ENCODE data around the gene CCSER1.

CCSER1 gene

DNA sequence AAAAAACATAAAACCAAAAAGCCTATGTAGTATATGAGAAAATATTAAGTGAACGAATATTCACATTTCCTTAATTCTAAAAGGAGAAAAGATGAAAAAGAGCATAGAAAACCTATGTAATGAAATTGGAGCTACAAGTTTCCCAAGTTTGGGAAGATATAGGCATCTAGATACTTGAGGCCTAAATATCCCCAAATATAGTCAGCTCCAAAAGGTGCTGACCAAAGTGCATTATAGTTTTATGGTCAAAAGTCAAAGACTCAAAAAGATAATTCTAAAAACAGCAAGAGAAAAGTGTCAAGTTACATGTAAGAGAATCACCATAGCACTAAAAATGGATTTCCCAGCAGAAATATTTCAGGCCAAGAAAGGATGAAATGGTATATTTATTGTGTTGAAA lies 1502.9 kb downstream of the CCSER1 start:
- DNase-seq: no peak

- DNase-seq: no peak
Observed at GRCh38 chr4:91630764-91631163, 1503.6 kb downstream of the CCSER1 start.

DNA sequence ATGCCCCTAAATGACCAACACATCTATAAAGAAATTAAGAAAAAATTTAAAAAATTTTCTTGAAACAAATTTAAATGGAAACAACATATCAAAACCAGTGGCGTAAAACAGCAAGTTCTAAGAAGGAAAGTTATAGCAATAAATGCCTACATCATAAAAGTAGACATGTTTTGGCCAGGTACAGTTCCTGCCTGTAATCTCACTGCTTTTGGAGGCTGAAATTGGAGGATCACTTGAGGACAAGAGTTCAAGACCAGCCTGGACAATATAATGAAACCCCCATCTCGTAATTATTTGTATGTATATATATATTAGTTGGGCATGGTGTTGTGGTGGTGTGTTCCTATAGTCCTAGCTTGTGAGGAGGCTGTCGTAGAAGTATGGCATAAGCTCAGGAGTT lies 1504.1 kb downstream of the CCSER1 start:
- no peak for DNase-seq

DNA sequence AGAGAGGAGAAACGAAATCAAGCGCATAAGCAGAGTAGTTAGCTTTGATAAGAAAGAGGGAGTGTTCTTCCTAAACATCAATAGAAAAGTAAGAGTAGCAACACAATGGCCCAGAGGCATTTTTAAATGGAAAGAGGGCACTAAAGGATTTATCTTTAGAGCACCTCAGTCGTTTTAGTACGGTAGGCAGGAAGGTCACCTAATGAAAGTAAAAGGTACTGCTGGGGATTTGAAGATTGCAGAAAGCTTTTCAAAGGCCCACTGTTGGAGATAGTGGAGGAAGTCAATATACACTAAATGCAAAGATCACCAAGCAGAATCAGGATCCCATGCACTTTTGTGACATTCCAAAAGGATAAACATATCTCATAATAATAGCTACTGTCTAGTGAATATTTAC lies 1508.9 kb downstream of the CCSER1 start:
- DNase-seq: no peak

Data from DMS79 treated with DMSO at 0.1 percent for 48 hours (cell line).